Stimulated activated naive CD8-positive, alpha-beta T cell treated with anti-CD3 and anti-CD28 coated beads, Interleukin-15, Interleukin-2, amounts not matched to agents 100 U/mL and 50 U/mL, for 24 hours (primary cell): Measurements from ENCODE around the gene NDUFB6.
A peak's percentile ranks its signal among the peaks of the same experiment; 100 is the strongest.
"Not testable (repeated sequence)": the region's sequence is repeated elsewhere in the genome, so short reads cannot be mapped to it uniquely, and the experiment has no call there.

Experiments
- ATAC-seq: fragments of 150-1000 bp; cut with Tn5 transposase; one replicate; pipeline ENCODE4 v1.10.0; 2021
- DNase-seq: peaks from one replicate; pipeline ENCODE4 v3.0.0; 2021

NDUFB6 gene

GRCh38 chr9:32571969-32572899, 725 bp downstream of the NDUFB6 start:
- ATAC-seq, result peak; percentile 95

GRCh38 chr9:32570262-32570661, 2.7 kb downstream of the NDUFB6 start:
- DNase-seq (no peak), ATAC-seq (no peak)

More at GRCh38 chr9:32571969-32572899, 725 bp downstream of the NDUFB6 start:
- DNase-seq, result peak; percentile 66

GRCh38 chr9:32566770-32567169, 6.2 kb downstream of the NDUFB6 start:
- ATAC-seq (no peak), DNase-seq (no peak)

GRCh38 chr9:32565967-32566366, 7.0 kb downstream of the NDUFB6 start:
- no peak for DNase-seq
- no peak for ATAC-seq

- no peak for ATAC-seq
These were observed 14.5 kb downstream of the NDUFB6 start for GRCh38 chr9:32558408-32558934.

GRCh38 chr9:32554591-32554990, 18.4 kb downstream of the NDUFB6 start:
- no peak for DNase-seq
- ATAC-seq, result no peak

More at GRCh38 chr9:32558408-32558934, 14.5 kb downstream of the NDUFB6 start:
- DNase-seq, result no peak

- no peak for DNase-seq
- ATAC-seq, result no peak
These were observed 18.9 kb downstream of the NDUFB6 start for GRCh38 chr9:32554107-32554506.

GRCh38 chr9:32552172-32552872, 20.6 kb downstream of the NDUFB6 start, which contains the start of the genes SMIM27 and TOPORS:
SMIM27 (plus strand) TSS chr9:32552327; CDS start chr9:32552435, 108 bp downstream.
TOPORS (minus strand) TSS chr9:32552586; CDS start chr9:32552436, 150 bp downstream.
- peak; percentile 91 for DNase-seq
- peak; percentile 75 for ATAC-seq

- DNase-seq, result peak; percentile 53
- peak; percentile 45 for ATAC-seq
These were observed 21.5 kb downstream of the NDUFB6 start for GRCh38 chr9:32551276-32552051.

- peak; percentile 74 for ATAC-seq
- peak; percentile 95 for DNase-seq
These were observed 22.2 kb downstream of the NDUFB6 start for GRCh38 chr9:32550562-32551275.

- ATAC-seq (no peak), DNase-seq (no peak)
These were observed 22.8 kb downstream of the NDUFB6 start for GRCh38 chr9:32550150-32550561.

GRCh38 chr9:32548213-32548612, 24.7 kb downstream of the NDUFB6 start:
- not testable (repeated sequence) for DNase-seq, ATAC-seq

GRCh38 chr9:32545884-32546283, 27.1 kb downstream of the NDUFB6 start:
- no peak for ATAC-seq
- DNase-seq, result no peak

GRCh38 chr9:32543047-32543446, 29.9 kb downstream of the NDUFB6 start:
- no peak for DNase-seq
- no peak for ATAC-seq

- ATAC-seq (no peak), DNase-seq (no peak)
These were observed 39.1 kb downstream of the NDUFB6 start for GRCh38 chr9:32533816-32534215.

GRCh38 chr9:32533336-32533735, 39.6 kb downstream of the NDUFB6 start:
- ATAC-seq (no peak), DNase-seq (no peak)

- ATAC-seq (no peak), DNase-seq (no peak)
These were observed 46.3 kb downstream of the NDUFB6 start for GRCh38 chr9:32526707-32527048.

GRCh38 chr9:32526041-32526706, 46.8 kb downstream of the NDUFB6 start, which contains the start of gene RIGI:
RIGI (minus strand) TSS chr9:32526196; CDS start chr9:32526166, 30 bp downstream.
- DNase-seq (peak; percentile 78), ATAC-seq (peak; percentile 83)

GRCh38 chr9:32525709-32526030, 47.3 kb downstream of the NDUFB6 start:
- DNase-seq, result no peak
- ATAC-seq, result no peak

GRCh38 chr9:32524892-32525708, 47.9 kb downstream of the NDUFB6 start:
- ATAC-seq, result peak; percentile 53
- DNase-seq, result peak; percentile 14
